Stimulated activated CD4-positive, alpha-beta T cell treated with anti-CD3 and anti-CD28 coated beads, Interleukin-4, amount 100 ng/mL, for 1 hour (primary cell): Measurements from ENCODE around the gene GPC6.

Experiments
- DNase-seq: peaks from one replicate; pipeline ENCODE4 v3.0.0-alpha.2; 2020

The GPC6 gene

GRCh38 chr13:93621966-93622365 lies 395.4 kb downstream of the GPC6 start:
- no peak for DNase-seq

- no peak for DNase-seq
Observed at GRCh38 chr13:93624311-93624777, 397.7 kb downstream of the GPC6 start.

DNA sequence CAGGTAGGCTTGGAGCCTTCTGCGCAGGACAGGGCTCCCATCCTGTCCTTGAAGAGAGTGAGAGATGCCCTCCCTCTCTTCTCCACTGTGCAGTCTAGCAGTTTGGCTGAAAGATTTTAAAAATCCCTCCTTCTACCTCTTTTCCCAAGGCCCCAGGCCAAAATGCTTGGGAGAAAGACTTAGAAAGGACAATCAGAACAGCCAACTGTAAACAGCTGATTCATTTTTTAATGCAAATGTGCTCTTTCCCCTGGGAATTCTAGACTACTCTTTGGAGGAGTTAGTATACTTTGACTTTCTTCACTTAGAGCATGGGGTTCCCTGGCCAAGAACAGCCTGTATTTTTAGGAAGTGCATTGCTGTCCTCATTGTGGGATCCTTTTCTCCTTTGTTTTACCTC lies 398.9 kb downstream of the GPC6 start:
- DNase-seq, result no peak

DNA sequence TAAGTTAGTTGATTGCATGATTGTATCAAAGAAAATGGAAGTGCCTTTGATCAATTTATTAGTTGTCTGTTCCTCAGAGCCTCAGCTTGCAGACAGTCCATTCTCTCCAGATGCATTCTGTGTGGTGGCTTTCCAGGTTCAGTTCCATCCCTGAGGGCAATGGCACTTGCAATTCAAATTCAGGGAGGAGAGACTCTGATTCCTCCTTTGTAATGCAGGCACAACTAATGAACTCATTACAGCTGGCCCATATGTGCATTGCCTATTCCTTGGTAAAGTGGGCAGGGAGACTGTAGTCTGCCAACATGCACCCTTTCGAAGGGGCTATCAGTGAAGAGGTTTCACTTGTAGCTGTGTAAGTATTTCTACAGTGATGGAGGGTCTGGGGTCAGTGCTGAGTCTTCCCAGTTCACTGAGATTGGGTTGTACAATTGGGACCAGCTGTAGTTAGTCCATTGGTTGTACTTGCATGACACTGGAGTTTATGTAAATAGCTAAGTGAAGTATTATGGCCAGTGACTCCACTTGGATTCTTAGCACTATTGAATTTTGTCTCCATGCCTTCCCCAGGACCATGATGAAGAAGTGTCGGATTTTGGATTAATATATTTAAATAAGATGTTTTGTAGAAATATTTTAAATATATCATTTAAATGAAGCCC lies 401.7 kb downstream of the GPC6 start:
- DNase-seq, result no peak

DNA sequence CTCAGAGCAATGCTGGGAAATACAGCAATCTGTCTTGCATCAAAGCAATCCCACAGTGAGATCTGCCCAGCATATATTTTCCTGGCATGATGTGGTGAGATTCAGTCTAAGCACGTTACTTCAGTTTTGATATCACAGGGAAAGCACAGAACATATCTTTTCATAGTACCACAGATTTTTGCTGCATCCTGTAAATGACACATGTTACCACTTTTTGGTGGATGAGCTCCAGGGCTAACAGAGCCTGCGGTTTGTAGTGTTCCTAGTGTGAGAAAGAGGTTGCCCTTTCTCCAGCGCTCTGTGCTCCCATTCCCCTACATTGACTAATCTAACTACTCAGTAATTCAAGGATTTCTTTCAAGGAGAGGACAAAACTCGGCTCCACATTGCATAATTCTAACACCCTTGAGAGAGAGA lies 409.0 kb downstream of the GPC6 start:
- no peak for DNase-seq

GRCh38 chr13:93637852-93638251 lies 411.2 kb downstream of the GPC6 start:
- no peak for DNase-seq

DNA sequence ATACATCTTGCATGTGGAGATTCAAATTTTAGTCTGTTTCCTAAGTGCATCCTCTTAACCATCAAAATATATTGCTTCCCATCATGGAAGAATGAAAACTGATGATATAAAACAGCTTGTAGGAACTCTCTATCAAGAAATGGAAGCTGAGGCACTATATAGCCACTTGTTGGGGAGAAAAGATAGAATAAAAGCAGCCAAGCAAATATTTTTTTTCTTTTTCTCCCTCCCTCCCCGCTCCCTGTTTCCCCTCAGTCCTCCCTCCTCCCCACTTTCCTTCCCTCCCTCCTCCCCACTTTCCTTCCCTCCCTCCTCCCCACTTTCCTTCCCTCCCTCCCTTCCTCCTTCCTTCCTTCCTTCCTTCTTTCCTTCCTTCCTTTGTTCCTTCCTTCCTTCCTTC lies 413.8 kb downstream of the GPC6 start:
- no peak for DNase-seq

- DNase-seq, result no peak
Observed at GRCh38 chr13:93646245-93646644, 419.6 kb downstream of the GPC6 start.

GRCh38 chr13:93649496-93649895 lies 422.9 kb downstream of the GPC6 start:
- DNase-seq, result no peak

DNA sequence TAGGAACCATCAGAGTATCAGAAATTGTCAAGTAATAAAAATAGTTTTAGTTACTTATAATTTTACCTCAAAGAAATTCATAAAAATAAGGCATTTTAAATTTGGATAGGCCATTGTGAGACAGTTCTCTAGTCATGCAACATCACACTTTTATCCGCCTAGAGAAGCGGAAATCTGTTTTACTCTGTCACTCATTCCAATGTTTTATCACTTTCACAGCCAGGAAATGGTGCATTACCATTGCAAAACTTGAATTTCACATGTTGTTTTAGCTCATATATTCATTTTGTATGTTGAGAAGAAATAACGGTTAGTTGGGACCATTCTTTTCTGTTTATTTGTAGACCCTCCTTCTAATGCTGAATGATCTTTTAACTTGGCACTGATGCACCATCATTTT lies 427.2 kb downstream of the GPC6 start:
- no peak for DNase-seq

DNA sequence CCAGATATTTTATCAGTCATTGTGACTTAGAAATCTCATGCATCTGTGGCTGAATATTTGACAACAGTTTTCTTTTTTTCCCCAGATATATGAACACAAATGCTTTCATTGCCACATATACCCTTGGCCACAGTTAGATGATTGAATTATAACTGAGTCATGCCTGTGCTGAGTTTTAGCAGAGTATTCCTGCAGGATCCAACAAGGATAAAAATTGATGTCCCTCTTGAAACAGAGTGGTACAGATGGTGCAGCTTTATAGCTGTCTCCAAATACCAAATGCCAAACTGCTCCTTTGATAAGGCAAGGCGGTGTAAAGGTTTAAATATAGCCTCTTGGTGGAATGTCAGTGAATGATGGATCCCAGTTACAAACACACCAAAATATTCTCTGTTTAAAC lies 428.5 kb downstream of the GPC6 start:
- no peak for DNase-seq

- no peak for DNase-seq
Observed at GRCh38 chr13:93660391-93661063, 433.9 kb downstream of the GPC6 start.

GRCh38 chr13:93670866-93671265 lies 444.3 kb downstream of the GPC6 start:
- DNase-seq, result no peak

GRCh38 chr13:93672996-93673395 lies 446.4 kb downstream of the GPC6 start:
- no peak for DNase-seq

- DNase-seq, result no peak
Observed at GRCh38 chr13:93673885-93674284, 447.3 kb downstream of the GPC6 start.

DNA sequence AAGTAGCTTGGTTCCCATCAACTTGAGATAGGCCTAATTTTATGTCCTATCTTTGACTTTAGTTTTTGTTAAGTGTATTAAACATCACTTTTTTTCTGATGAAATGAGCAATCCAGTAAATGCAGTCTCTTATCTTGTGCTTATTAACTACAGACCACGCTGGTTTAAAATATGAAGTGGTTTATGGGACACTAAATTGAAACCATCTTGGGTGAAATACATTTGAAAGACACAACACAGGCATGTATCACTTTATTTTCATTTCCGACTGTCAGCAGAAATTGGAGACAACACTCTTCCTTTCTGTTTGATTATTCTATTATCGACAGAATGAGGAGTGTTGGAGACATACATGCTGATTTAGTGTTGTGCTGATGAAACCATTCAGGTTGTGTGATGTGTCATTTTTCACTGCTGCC lies 447.7 kb downstream of the GPC6 start:
- DNase-seq, result no peak

- no peak for DNase-seq
Observed at GRCh38 chr13:93680329-93680728, 453.7 kb downstream of the GPC6 start.

DNA sequence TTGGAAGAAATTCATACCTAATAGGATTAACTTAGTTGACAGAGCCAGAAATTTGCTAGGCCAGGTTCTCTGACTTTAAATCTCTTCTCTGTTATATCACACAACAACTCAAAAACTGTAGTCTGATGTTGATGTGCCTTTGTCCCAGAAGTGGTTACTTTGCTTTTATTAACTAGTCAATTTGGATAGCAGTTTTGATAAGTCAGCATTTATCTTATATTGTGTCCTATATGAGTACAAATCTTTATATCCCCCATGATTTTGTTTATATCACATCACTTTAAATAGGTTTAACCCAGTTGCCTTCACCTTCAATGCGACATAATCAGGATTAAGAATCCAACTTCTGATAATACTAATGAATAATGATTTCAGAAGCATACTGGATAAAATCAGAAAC lies 459.3 kb downstream of the GPC6 start:
- DNase-seq, result no peak

DNA sequence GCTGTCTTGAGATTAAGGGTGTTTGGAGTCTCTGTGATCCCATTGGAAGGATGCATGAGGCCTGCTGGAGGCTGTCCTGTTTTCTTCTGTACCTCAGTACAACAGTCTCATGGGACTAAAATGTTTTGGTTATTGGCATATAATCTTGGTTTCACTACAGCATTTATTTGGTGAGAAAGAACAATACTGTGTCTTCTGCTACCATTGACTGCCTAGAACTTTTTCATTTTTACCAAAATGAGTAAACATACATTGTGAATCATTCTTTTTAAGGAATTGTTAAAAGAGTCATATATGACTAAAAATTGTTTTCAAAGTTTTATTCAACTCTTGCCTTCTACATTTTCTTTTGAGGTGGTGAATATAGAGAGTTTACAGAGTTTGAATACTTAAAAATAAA lies 459.8 kb downstream of the GPC6 start:
- no peak for DNase-seq

DNA sequence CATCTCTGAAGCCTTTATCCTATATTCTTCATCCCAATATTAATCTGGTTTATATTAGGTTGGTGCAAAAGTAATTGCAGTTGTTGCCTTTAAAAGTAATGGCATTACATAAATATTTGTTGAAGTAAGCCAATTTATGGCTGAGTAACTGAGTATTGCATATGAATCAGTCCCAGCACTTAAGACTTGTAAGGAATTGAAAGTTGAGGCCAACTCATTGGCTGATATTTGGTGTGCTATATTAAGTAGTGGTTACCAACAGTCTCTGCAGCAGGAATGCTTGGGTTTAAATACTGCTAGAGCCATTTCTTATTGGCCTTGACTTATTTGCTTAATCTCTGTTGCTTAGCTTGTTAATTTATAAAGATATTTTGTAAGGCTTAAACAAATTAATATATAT lies 460.7 kb downstream of the GPC6 start:
- DNase-seq, result no peak

DNA sequence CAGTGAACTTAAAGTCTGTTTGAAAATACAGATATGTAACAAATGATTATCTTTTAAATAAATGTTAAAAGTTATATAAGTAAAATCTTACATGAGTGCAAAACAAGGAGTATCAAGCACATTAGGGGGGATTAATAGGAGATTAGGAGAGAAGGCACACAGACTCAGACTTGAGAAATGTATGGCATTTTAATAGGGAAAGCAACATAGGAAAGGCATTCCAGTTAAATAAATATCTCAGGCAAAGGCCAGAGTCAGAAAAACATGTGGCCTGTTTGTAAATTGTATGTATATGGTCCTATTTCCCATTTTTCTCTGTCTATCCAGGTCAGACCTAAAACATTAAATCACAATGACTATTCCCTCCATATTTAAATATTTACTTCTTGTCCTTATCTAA lies 462.7 kb downstream of the GPC6 start:
- DNase-seq, result no peak

DNA sequence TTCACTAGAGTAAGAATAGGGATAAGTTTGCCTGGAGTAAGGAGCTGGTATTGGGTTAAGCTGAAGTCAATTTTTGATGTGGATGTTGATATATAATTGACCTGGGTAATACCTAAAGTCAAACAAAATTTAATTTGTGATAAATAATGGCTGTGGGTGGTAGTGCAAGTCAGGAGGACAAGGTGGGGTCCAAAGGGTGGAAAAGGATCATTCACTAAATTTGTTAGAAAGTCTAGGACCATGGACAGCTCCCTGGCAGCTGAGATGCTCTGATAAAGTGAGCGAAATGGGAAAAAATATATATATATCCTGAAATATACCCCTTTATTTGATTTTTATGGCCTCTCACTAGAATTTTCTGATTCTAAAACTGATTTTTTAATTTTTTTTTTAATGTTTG lies 463.5 kb downstream of the GPC6 start:
- DNase-seq, result no peak

DNA sequence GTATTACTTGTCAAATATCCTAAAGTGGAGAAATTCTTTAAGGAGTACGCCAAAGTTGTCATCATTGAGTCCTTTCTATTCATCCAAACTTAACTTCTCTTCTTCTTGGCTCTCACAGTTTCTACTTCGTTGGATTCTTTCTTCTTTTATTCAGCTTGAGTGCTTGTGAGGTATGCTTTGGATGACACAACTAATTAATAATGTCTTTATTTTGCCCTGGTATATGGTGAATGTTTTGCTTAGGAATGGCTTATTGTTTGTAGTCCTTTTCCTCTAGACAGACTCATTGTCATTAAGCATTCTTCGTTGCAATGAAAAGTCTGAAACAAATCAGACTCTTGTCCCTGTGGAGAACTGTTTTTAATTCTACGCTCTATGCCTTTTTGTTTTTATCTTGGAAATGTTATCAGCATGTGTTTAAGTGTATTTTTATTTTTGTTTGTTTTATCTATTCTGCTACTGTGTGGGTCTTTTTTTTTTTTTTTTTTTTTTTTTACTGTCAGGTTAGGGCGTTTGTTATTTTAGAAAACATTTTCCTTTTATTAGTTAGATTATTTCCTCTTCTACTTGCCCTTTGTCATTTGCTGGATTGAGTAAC lies 471.5 kb downstream of the GPC6 start:
- DNase-seq, result no peak

DNA sequence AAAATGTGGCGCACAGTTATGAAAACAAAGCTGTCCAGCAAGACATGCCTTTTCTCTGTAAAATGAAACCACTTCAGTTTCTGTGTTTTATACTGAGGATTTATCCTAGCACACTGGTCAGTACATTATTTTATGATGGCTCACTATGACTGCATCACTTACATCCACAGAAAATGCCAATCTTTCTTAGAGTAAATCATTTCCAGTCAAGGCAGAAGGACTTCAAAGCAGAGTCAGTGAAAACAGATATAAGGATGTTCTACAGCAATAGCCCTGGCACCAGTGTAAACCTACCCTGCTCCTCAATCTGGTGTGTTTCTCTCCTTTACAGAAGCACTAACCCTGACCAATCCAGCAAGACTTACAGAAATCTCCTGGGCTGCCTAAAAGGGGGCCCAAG lies 473.5 kb downstream of the GPC6 start:
- no peak for DNase-seq
